HepG2 (cell line): ENCODE results near the gene TXNRD1. TPM values are rescaled to one million over a fixed set of nuclear protein-coding genes. Genes with fewer than 3 reads are reported as not detected.

Experiments used
- ATAC-seq: fragments of 200-7000 bp; cut with Tn5 transposase; 3 replicates; pipeline ENCODE4 v1.9.1; 2020; ENCODE audit warnings: mild to moderate bottlenecking, moderate library complexity
- BruUV-seq: library from RNA; stranded (reverse); fragments of 400-500 nt; replicated peaks from 2 replicates; lab custom pipeline; 2021; lab: Mats Ljungman, UMichigan
- CTCF ChIA-PET: fragments of 300-600 bp; formaldehyde crosslinking; extraction: SDS; loops from one replicate; lab custom pipeline; 2021; ENCODE audit warnings: low total read pairs, inconsistent platforms, low intra/inter-chr PET ratio; lab: Yijun Ruan, JAX
- POLR2A ChIA-PET: fragments of 350-600 bp; sonication (Branson Sonifier 250); formaldehyde crosslinking; loops from one replicate; lab custom pipeline; 2020; ENCODE audit warnings: antibody characterized with exemption, inconsistent platforms; lab: Yijun Ruan, JAX
- DNase-seq: peaks from one replicate; pipeline ENCODE4 v3.0.0-alpha.2; 2015; ENCODE audit warnings: low spot score
- FAIRE-seq: peaks from 3 replicates; lab custom pipeline; 2011; peaks lifted over from hg19 to GRCh38; lab: Jason Lieb, UNC
- H2AFZ ChIP-seq: one replicate; pipeline ENCODE4 v1.6.1; 2011; ENCODE audit warnings: low read length, inconsistent platforms
- H3K27ac ChIP-seq: fragments of 300-600 bp; 3 replicates; pipeline ENCODE4 v1.8.0; 2011; ENCODE audit warnings: mixed run types, mild to moderate bottlenecking, mixed read lengths, low read length, inconsistent platforms; ENCODE audit not compliant: insufficient read depth; ENCODE audit errors: extremely low read length
- H3K27me3 ChIP-seq, 2 experiments: fragments of 200-600 bp in 1 of 2; 2 replicates in 1 of 2; 3 replicates in 1 of 2; pipeline versions ENCODE4 v1.6.0 to v1.8.0; 2011; ENCODE audit warnings: low read length in 2 of 2, mild to moderate bottlenecking in 2 of 2, moderate library complexity in 2 of 2, inconsistent platforms in 1 of 2; ENCODE audit not compliant: insufficient read depth in 2 of 2, control insufficient read depth in 1 of 2
- H3K36me3 ChIP-seq, 2 experiments: fragments of 200-600 bp in 1 of 2; replicated peaks in 1 of 2; 2 replicates in 1 of 2; 3 replicates in 1 of 2; pipeline versions ENCODE4 v1.5.1 to v1.8.0; 2011; ENCODE audit warnings: low read length in 2 of 2, inconsistent platforms in 1 of 2; ENCODE audit not compliant: insufficient read depth in 2 of 2, control insufficient read depth in 1 of 2
- H3K4me1 ChIP-seq: 2 replicates; pipeline ENCODE4 v1.5.1; 2012; ENCODE audit warnings: low read length, inconsistent platforms; ENCODE audit not compliant: insufficient read depth
- H3K4me2 ChIP-seq: 2 replicates; pipeline ENCODE4 v1.6.0; 2011; ENCODE audit warnings: low read depth, low read length, inconsistent platforms
- H3K4me3 ChIP-seq, 3 experiments: fragments of 200-600 bp in 1 of 3; sonication (generic), shearing (Covaris generic) in 1 of 3; replicated peaks in 1 of 3; 2 replicates each; pipeline ENCODE4 v1.5.1; 2011 to 2016; ENCODE audit warnings: low read length in 3 of 3, inconsistent platforms in 2 of 3, low read depth in 2 of 3, mild to moderate bottlenecking in 2 of 3, control low read depth in 1 of 3, mixed read lengths in 1 of 3; ENCODE audit not compliant: insufficient read depth in 1 of 3
- H3K79me2 ChIP-seq: one replicate; pipeline ENCODE4 v1.6.1; 2011; ENCODE audit warnings: low read length, inconsistent platforms; ENCODE audit not compliant: insufficient read depth
- H3K9ac ChIP-seq: 2 replicates; pipeline ENCODE4 v1.6.0; 2011; ENCODE audit warnings: mild to moderate bottlenecking, low read depth, low read length, inconsistent platforms; ENCODE audit not compliant: insufficient read depth
- H3K9me3 ChIP-seq: 2 replicates; pipeline ENCODE4 v1.5.1; 2012; ENCODE audit warnings: mild to moderate bottlenecking, low read length
- H4K20me1 ChIP-seq: 2 replicates; pipeline ENCODE4 v1.6.0; 2011; ENCODE audit warnings: inconsistent platforms, mild to moderate bottlenecking, low read length, moderate library complexity; ENCODE audit not compliant: insufficient read depth
- GABPB1 ChIP-seq: IDR thresholded peaks from 2 replicates; pipeline ENCODE4 v1.6.1; 2016; ENCODE audit warnings: mild to moderate bottlenecking, missing genetic modification reagents, moderate library complexity, missing compliant biosample characterization
- MAFG ChIP-seq: sonication (generic); formaldehyde crosslinking; IDR thresholded peaks from 2 replicates; pipeline ENCODE4 v1.5.1; 2020; ENCODE audit warnings: mild to moderate bottlenecking, missing genetic modification reagents
- RXRB ChIP-seq: IDR thresholded peaks from 2 replicates; pipeline ENCODE4 v1.6.1; 2016; ENCODE audit warnings: borderline replicate concordance, missing genetic modification reagents, missing compliant biosample characterization
- SAP130 ChIP-seq: IDR thresholded peaks from 2 replicates; pipeline ENCODE4 v1.6.1; 2016; ENCODE audit warnings: low read depth
- SETDB1 ChIP-seq: sonication (generic); formaldehyde crosslinking; IDR thresholded peaks from 2 replicates; pipeline ENCODE4 v1.5.1; 2020; ENCODE audit warnings: missing genetic modification reagents, mild to moderate bottlenecking, borderline replicate concordance
- XRCC5 ChIP-seq: fragments of 200-400 bp; formaldehyde crosslinking; optimal IDR thresholded peaks from 2 replicates; pipeline ENCODE3; 2017; ENCODE audit warnings: mild to moderate bottlenecking, low read length
- ZNF331 ChIP-seq: sonication (generic); formaldehyde crosslinking; IDR thresholded peaks from 2 replicates; pipeline ENCODE4 v1.4.0; 2020; ENCODE audit warnings: missing genetic modification reagents
- ZNF460 ChIP-seq: sonication (generic); formaldehyde crosslinking; IDR thresholded peaks from 2 replicates; pipeline ENCODE4 v1.5.1; 2020; ENCODE audit warnings: missing genetic modification reagents, mild to moderate bottlenecking, borderline replicate concordance
- WGBS: methylation state at CpG from one replicate; pipeline ENCODE4 v1.1.6; 2017; ENCODE audit warnings: low lambda C conversion rate; 5-methylcytosine and 5-hydroxymethylcytosine counted together
- in situ Hi-C: cut with HindIII; loops from 2 replicates; pipeline ENCODE4 v1.10.0; 2017; ENCODE audit warnings: low pct_unique_long_range_greater_than_20kb; ENCODE audit not compliant: extremely low pct_ligation_motif_present
- intact Hi-C: fragments of 100-400 bp; cut with micrococcal nuclease; formaldehyde crosslinking; loops from one replicate; pipeline ENCODE4 v1.10.0; 2022; ENCODE audit not compliant: unreplicated experiment
- polyA plus RNA-seq, 8 experiments: library from polyadenylated mRNA; depleted of rRNA in 3 of 8; stranded (reverse) in 7 of 8; unstranded in 1 of 8; fragments of >200 nt; fragmentation: Illumina TruSeq in 4 of 8; extraction: Trizol in 4 of 8; gene quantifications; 2 replicates each; pipeline versions ENCODE4 v1.2.1 to v1.2.3, GENCODE V29; 2011 to 2016; ENCODE audit warnings: low read depth in 4 of 8, missing spikeins in 1 of 8, mixed read lengths in 1 of 8; ENCODE audit not compliant: insufficient read depth in 1 of 8
- total RNA-seq, 5 experiments: library from RNA; depleted of rRNA; stranded (reverse); fragments of >200 nt; fragmentation: Illumina TruSeq; extraction: Trizol; gene quantifications; 2 replicates each; pipeline ENCODE4 v1.2.3, GENCODE V29; 2016; ENCODE audit warnings: low read depth in 1 of 5
- TF ChIP-seq, protein P1 (sequence below): sonication (generic); formaldehyde crosslinking; IDR thresholded peaks from 2 replicates; pipeline ENCODE4 v1.5.1; 2020; ENCODE audit warnings: mild to moderate bottlenecking, missing genetic modification reagents, borderline replicate concordance
- TF ChIP-seq, protein P2 (sequence below): sonication (generic); formaldehyde crosslinking; IDR thresholded peaks from 2 replicates; pipeline ENCODE4 v1.9.0; 2021; ENCODE audit warnings: missing genetic modification reagents, mild to moderate bottlenecking, borderline replicate concordance
- TF ChIP-seq, protein P3 (sequence below): sonication (generic); formaldehyde crosslinking; IDR thresholded peaks from 2 replicates; pipeline ENCODE4 v1.4.0; 2020; ENCODE audit warnings: mild to moderate bottlenecking, low read depth, missing genetic modification reagents
- TF ChIP-seq, protein P4 (sequence below): sonication (generic); formaldehyde crosslinking; IDR thresholded peaks from 2 replicates; pipeline ENCODE4 v1.9.0; 2021; ENCODE audit warnings: missing genetic modification reagents, borderline replicate concordance

TXNRD1 gene
- total and polyA plus RNA-seq, 2 of the 13 experiments (the other 11 are each of a cell fraction or from before 2014, with no cell fraction given) = 54.0 to 190 TPM

DNA sequence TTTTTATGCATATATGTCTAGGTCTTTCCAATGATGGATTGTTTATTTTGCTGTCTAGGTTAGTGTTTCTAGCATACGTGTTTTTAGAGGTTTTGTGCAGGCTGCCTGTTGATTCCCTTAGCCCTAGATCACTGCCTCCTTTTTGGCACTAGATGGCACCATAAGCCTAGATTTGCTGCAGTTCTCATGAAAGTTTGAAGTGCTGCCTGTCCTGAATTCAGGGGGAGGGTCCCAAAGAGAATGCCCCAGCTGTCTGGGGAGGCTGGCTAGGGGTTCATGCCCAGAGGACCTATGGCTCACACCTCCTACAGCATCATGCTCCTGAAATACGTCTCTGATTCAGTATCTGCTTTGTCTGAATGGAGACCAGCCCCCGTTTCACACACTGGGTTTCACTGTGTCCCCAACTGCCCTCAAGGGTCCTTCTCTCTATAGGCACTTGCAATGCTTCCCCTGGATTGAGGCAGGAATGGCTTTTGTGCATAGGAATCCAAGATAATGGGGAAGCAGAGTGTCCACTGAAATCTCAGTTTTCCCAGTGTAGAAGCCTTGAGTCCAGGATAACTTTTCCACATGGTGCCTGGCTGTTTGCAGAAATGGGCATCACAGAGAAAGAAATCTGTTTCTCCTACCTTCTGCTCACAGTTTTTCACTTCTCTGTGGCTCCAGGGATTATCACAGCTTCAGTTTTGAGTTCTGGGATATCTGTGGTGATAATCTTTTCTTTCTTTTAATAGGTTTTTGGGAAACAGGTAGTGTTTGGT lies 14.2 kb upstream of the TXNRD1 start:
- Histone ChIP-seq H3K36me3 (no peaks in the 10 kb centered on the region), H3K27me3 (peaks cover 0 to 9% of the 10 kb centered on the region in 2 experiments; a peak in 3 of 5 replicates), H3K79me2 (no peaks in the 10 kb centered on the region), H3K9ac (no peak overlapping the region), H3K4me1 (no peaks in the 10 kb centered on the region), H3K9me3 (peaks cover 9% of the 10 kb centered on the region), H4K20me1 (no peaks in the 10 kb centered on the region), H3K27ac (no peak overlapping the region), H3K4me2 (no peak overlapping the region), H3K4me3 (no peak overlapping the region), H2AFZ (no peak overlapping the region)
- ChIA-PET CTCF (interaction anchor here (1.5 to 1.9 kb wide), 2 partner anchors 157 to 851 kb away, joined by 9 to 29 read pairs; no protein-coding TSS in a partner anchor), POLR2A (no interaction called here)
- WGBS = 31% methylated on average over 3 of the region's 3 CpGs
- ATAC-seq (peak; percentile 90), FAIRE-seq (peak; percentile 93), DNase-seq (peak; percentile 55)
- BruUV-seq = no TSS peak
- intact Hi-C loops (loop anchor here (1.0 to 2.0 kb wide), 2 partner anchors 157 to 851 kb away; no protein-coding TSS in a partner anchor), in situ Hi-C loops (loop anchor here (5.0 kb wide), 1 partner anchor 156 kb away; no protein-coding TSS in a partner anchor)
- TF ChIP-seq SETDB1 (CRISPR knock-in tag) = no peak
- TF ChIP-seq, protein P1, sequence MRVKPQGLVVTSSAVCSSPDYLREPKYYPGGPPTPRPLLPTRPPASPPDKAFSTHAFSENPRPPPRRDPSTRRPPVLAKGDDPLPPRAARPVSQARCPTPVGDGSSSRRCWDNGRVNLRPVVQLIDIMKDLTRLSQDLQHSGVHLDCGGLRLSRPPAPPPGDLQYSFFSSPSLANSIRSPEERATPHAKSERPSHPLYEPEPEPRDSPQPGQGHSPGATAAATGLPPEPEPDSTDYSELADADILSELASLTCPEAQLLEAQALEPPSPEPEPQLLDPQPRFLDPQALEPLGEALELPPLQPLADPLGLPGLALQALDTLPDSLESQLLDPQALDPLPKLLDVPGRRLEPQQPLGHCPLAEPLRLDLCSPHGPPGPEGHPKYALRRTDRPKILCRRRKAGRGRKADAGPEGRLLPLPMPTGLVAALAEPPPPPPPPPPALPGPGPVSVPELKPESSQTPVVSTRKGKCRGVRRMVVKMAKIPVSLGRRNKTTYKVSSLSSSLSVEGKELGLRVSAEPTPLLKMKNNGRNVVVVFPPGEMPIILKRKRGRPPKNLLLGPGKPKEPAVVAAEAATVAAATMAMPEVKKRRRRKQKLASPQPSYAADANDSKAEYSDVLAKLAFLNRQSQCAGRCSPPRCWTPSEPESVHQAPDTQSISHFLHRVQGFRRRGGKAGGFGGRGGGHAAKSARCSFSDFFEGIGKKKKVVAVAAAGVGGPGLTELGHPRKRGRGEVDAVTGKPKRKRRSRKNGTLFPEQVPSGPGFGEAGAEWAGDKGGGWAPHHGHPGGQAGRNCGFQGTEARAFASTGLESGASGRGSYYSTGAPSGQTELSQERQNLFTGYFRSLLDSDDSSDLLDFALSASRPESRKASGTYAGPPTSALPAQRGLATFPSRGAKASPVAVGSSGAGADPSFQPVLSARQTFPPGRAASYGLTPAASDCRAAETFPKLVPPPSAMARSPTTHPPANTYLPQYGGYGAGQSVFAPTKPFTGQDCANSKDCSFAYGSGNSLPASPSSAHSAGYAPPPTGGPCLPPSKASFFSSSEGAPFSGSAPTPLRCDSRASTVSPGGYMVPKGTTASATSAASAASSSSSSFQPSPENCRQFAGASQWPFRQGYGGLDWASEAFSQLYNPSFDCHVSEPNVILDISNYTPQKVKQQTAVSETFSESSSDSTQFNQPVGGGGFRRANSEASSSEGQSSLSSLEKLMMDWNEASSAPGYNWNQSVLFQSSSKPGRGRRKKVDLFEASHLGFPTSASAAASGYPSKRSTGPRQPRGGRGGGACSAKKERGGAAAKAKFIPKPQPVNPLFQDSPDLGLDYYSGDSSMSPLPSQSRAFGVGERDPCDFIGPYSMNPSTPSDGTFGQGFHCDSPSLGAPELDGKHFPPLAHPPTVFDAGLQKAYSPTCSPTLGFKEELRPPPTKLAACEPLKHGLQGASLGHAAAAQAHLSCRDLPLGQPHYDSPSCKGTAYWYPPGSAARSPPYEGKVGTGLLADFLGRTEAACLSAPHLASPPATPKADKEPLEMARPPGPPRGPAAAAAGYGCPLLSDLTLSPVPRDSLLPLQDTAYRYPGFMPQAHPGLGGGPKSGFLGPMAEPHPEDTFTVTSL = no peak
- peak; percentile 57; the same call in 1 of the 2 replicates for TF ChIP-seq ZNF331 (CRISPR knock-in tag)
- TF ChIP-seq, protein P2, sequence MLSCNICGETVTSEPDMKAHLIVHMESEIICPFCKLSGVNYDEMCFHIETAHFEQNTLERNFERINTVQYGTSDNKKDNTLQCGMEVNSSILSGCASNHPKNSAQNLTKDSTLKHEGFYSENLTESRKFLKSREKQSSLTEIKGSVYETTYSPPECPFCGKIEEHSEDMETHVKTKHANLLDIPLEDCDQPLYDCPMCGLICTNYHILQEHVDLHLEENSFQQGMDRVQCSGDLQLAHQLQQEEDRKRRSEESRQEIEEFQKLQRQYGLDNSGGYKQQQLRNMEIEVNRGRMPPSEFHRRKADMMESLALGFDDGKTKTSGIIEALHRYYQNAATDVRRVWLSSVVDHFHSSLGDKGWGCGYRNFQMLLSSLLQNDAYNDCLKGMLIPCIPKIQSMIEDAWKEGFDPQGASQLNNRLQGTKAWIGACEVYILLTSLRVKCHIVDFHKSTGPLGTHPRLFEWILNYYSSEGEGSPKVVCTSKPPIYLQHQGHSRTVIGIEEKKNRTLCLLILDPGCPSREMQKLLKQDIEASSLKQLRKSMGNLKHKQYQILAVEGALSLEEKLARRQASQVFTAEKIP = no peak
- TF ChIP-seq, protein P3, sequence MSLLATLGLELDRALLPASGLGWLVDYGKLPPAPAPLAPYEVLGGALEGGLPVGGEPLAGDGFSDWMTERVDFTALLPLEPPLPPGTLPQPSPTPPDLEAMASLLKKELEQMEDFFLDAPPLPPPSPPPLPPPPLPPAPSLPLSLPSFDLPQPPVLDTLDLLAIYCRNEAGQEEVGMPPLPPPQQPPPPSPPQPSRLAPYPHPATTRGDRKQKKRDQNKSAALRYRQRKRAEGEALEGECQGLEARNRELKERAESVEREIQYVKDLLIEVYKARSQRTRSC (CRISPR knock-in tag) = no peak
- 0 out of 2 replicates have a peak, but pooled peaks have one; percentile 20 for TF ChIP-seq RXRB (CRISPR knock-in tag)
- peak; percentile 56 for TF ChIP-seq XRCC5
- TF ChIP-seq GABPB1 (CRISPR knock-in tag) = no peak
- TF ChIP-seq ZNF460 = no peak
- TF ChIP-seq MAFG = no peak
- TF ChIP-seq SAP130 = no peak
- TF ChIP-seq, protein P4, sequence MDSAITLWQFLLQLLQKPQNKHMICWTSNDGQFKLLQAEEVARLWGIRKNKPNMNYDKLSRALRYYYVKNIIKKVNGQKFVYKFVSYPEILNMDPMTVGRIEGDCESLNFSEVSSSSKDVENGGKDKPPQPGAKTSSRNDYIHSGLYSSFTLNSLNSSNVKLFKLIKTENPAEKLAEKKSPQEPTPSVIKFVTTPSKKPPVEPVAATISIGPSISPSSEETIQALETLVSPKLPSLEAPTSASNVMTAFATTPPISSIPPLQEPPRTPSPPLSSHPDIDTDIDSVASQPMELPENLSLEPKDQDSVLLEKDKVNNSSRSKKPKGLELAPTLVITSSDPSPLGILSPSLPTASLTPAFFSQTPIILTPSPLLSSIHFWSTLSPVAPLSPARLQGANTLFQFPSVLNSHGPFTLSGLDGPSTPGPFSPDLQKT = no peak
